ENCODE data around the gene CRTC3.
A peak's percentile ranks its signal among the peaks of the same experiment; 100 is the strongest.
"Not testable (repeated sequence)": the region's sequence is repeated elsewhere in the genome, so short reads cannot be mapped to it uniquely, and the experiment has no call there.

CRTC3 gene

DNA sequence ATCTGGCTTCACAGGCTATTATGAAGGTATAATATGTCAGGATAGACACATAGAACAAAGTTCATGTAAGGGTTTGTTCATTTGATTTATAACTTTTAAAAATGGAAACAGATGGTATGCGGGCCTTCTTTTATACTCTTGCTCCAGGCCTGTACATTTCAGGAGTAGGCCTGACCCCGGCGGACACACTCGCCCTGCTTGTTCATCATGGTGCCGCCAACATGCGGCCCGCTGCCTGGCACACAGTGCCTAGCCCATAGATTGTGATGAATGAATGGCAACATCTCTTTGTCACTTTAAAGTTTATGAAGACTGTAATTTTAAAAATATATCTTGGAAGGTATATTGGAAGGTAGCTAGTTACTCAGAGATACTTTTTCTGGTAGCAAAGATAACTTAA lies 95.3 kb downstream of the CRTC3 start:
- no peak for DNase-seq

DNA sequence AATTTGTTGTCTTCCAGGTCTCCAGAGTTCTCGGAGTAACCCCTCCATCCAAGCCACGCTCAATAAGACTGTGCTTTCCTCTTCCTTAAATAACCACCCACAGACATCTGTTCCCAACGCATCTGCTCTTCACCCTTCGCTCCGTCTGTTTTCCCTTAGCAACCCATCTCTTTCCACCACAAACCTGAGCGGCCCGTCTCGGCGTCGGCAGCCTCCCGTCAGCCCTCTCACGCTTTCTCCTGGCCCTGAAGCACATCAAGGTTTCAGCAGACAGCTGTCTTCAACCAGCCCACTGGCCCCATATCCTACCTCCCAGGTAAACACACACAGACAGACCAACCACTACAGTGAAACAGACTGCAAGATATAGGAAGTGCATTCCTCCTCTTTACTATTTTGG lies 99.5 kb downstream of the CRTC3 start:
- DNase-seq, result no peak

DNA sequence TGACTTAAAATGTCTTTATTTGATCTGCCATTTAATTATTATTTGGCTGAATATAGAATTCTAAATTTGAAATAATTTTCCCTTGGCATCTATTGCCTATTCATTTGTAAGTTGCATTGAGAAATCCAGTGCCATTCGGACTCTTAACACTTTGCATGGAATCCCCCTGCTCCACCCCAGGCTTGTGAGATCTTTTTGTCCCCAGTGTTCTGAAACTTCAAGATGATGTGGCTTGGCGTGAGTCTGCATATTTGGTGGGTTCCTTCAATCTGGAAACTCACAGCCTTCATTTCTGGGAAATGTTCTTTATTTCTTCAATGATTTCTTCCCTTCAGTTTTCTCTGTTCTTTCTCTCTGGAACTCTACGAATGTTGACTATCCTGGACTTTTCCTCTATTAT lies 103.6 kb downstream of the CRTC3 start:
- no peak for DNase-seq

DNA sequence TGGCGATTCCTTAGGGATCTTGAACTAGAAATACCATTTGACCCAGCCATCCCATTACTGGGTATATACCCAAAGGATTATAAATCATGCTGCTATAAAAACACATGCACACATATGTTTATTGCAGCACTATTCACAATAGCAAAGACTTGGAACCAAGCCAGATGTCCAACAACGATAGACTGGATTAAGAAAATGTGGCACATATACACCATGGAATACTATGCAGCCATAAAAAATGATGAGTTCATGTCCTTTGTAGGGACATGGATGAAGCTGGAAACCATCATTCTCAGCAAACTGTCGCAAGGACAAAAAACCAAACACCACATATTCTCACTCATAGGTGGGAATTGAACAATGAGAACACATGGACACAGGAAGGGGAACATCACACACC lies 107.3 kb downstream of the CRTC3 start:
- not testable (repeated sequence) for DNase-seq

DNA sequence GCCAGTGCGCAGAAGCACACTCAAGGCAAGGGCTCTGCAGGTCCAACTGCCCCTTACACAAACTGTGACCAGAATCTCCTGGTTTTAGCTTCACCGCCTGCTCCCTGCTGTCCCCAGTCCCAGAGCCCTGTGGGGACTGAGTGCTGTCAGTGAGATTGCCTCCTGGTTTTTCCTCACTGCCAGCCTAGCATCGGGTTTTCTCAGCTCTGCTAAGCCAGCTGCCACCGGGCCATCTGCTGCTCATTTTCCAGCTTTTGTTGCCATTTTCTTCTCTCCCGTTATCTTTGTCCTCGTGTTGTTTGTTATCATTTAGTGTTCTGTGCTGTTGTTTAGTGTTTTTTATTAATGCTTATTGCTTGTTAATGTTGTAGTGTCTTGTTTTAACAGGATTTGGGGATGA lies 108.0 kb downstream of the CRTC3 start:
- DNase-seq, result no peak

DNA sequence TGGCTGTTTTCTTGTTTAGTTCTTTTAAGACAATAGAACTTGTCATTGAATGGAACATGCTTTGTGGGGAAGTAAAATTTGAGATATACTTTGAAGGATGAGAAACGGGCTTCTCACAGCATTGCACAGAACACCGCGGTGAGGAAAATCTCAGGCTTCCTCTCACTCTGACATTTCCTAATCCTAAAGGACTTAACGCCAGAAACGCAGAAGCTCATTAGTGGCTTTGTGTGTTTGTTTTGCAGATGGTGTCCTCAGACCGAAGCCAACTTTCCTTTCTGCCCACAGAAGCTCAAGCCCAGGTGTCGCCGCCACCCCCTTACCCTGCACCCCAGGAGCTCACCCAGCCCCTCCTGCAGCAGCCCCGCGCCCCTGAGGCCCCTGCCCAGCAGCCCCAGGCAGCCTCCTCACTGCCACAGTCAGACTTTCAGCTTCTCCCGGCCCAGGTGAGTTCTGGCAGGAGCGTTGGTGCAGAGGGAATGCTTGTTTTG lies 108.5 kb downstream of the CRTC3 start:
- DNase-seq, result peak in 1 of 2 donors; percentile 25

DNA sequence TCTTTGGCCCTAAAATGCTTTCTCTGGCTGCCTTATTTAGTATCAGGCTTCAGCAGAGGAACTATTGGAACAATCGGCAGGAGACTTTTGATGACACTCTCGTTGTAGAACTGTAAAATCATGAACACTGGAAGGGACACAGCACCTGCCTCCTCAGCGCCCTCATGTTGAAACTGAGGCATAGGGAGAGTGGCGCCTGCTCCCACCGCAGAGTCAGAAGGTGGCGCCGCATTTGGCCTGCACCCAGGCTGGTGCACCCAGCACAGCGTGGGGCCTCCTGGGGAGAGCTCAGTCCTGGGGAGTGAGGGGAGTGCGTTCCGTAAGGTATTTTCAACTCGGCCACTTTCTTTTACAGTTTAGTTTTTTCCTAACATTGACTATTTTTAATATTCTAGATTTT lies 109.2 kb downstream of the CRTC3 start:
- DNase-seq, result no peak

DNA sequence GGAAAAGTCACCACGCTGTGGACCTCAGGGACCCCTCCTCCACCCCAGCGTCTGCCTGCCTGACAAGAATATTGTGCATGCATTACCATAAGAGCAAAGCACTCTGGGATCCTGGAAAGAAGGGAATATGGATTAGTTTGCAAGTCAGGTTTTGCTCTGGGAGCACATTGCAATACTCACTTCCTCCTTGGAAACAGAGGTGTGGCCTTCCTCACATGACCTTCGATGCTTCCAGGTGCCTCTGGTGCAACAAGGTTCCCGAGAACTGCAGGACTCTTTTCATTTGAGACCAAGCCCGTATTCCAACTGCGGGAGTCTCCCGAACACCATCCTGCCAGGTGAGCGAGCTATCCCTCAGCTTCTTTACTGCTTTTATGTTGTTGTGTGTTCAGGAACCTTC lies 111.1 kb downstream of the CRTC3 start:
- DNase-seq, result no peak

DNA sequence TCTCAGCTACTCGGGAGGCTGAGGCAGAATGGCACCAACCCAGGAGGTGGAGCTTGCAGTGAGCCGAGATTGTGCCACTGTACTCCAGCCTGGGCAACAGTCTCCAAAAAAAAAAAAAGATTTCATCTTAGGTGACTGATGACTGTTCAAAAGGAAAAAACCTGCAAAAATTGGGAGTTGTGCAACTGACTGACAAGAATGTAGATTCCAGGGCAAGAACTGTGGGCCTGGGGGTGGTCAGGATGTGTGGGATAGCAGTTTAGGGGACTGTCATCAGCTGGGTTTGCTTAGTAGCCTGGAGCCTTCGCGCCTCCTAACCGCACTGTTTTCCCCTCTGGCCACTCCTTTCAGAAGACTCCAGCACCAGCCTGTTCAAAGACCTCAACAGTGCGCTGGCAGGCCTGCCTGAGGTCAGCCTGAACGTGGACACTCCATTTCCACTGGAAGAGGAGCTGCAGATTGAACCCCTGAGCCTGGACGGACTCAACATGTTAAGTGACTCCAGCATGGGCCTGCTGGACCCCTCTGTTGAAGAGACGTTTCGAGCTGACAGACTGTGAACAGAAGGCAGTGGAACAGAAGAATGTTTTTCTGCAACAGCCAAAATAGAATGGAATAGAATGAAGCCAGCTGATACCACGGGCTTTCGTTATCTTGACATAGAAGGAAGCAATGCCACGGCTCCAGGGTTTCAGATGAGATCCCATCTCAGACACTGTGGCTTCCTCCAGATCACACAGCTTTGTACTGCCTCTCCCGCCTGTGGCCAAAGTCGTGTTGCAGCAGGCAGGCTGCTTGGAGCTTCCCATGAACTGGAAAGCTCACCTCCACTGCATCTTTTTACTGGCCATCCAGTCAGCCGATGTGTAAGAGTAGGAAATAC lies 112.1 kb downstream of the CRTC3 start:
- no peak for DNase-seq

DNA sequence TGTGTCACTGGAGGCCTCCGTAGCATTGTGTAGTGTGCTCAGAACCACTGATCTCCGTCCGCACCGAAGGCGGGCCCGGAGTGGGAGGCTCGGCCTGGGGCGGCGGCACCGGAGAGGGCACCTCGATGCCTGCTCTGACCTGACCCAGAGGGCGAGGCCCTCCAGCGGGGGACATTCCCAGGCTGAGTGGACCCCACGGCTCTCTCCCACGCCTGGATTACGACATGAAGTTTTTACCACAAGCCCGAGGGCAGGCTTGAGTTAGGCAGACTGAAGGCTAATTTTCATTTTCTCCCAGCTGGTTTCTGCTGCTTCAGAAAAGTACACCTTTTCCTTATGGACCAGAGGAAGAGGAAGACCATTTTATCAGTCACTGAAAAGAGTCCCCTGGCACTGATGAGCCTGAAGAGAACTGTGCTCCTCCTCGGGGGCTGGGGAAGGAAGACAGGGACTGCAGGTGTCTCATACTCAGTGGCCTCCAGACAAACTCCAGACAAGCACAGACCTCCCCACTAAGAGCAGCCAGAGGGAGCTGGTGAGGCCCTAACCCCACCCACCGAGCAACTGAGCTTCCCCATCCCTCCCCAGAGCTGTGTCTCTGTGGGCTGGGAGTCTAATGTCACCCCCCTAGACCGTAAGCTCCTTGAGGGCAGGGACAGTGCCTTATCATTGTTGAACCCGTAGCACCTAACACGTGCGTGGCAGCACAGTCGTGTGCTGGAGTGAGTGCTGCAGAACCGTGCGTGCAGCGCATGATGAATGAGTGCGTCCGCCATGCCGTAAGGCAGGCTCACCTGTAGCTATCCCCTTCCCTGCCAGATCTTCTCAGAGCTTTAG lies 113.0 kb downstream of the CRTC3 start:
- no peak for DNase-seq

DNA sequence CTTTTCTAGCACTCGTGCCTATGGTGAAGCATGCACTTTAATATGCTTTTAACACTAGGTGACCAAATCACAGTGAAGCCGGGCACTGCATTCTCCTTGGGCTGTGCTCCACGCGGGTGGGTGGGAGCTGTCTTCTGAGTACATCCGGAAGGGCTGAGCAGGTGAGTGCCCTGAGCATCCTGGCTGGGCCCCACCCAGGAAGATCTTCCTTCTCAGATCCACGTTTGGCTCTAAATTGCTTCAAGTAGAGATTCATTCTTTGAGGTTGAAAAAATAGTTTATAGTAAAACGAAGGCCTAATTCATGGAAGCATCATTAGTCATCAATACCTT lies 113.5 kb downstream of the CRTC3 start:
- DNase-seq, result no peak

DNA sequence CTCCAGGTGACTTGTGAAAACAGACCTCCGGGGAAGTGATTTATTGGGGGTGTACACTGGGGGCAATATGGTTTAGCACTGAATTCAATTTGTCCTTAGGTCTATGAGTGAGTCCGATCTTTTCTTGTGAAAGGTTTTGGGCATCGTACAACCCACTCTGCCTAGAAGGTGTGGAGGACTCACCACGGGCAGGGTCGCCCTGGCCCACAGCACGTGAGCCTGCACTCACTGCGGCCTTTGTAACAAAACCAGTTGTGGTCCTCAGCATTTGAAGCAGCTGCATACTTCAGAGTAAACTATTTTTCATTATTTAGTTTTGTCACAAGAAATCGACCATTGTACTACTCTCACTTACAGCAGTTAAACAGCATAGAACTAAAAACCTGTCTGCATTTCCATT lies 114.8 kb downstream of the CRTC3 start:
- no peak for DNase-seq

DNA sequence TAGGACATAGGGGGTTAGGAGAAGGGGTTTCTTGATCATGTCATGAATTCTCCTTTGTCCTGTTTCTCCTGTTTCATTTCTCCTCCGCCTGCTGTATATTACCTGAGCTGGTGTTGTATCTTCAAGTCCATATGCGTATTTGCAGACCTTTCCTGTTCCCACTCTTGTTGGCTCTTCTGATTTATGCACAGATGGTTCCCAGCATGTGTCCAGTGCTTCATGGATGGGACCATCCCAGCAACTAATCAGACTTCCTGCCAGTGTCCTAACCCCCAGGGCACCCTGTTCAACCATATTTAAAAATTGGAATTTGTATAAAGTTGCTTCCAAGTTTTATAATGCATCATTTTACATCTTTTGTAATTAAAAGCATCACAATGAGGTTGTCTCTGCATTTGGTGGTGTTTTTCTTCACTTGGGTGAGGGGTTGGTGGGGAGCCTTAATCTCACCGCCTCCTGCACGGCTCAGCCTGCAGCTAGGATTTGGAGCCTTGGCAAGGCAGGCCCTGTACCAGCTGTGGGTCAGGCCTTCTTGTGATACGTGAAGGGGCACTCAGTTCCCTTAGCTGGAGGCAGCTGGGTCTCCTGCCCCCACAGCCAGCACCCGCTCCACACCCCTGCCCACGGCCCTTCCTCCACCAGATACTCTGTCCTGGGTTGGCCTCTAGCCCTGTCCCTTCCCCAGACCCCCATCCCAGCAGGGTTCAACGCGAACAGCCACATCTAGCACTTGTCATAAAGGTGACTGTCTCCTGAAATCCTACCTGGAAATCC lies 115.4 kb downstream of the CRTC3 start:
- no peak for DNase-seq

DNA sequence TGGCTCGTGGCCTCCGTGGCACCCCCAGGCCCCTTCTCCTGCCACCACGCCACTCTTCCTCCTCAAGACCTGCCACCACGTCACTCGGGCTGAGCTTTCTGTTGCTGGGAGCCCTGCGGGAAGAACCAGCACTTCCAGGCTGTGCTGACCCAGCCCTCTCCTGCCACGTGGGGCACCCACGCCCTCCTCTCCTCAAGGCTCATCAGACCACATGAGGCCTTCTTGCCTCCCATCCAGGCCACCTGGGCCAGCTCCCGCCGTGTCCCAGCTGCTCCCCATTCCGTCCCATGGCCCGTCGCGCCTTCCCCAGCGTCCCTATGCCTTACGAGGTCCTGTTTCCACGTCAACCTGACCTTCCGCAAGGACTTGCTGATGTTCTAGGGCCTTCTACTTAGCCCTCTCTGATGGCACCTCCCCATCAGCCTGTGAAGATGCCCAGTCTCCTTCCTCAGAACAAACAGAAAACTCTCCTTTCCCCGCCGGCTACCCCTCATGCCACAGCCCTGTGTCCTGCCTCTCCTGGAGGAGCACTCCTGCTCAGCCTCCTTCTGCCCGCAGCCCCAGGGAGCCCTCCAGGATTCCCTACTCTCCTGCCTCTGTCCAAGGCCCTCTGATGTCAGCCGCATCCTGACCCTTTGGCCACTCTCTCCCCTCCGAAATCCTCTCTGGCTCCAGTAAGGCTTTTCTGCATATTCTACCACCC lies 116.3 kb downstream of the CRTC3 start:
- DNase-seq, result no peak

DNA sequence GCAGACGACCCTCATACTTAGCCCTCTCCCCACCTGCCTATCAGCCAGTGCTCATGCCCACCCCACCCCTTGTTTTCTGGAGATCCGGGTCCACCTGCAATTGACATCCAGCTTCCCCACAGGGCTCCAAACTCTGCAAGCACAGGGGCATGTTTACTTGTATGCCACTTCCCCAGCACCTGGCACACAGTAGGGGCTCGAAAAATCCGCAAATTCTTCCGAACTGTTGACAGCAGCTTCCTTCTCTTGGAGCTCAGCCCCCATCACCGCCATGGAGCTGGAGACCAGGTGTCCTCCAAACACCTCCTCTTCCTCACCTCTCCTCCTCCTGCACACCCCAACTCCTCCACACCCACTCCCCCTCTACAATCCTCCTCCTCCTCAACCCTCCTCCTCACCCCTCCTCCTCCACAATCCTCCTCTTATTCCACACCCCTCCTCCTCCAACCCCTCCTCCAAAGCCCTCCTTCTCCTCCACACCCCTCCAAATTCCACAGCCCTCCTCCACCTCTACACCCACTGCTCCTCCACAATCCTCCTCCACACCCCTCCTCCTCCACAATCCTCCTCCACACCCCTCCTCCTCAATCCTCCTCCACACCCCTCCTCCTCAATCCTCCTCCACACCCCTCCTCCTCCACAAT lies 117.1 kb downstream of the CRTC3 start:
- no peak for DNase-seq

DNA sequence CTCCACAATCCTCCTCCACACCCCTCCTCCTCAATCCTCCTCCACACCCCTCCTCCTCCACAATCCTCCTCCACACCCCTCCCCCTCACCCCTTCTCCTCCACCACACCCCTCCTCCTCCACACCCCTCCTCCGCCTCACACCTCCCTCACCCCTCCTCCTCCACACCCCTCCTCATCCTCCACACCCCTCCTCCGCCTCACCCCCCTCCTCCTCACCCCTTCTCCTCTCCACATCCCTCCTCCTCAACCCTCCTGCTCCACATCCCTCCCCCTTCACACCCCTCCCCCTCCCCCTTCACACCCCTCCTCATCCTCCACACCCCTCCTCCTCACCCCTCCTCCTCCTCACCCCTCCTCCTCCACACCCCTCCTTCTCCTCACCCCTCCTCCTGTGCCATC lies 117.6 kb downstream of the CRTC3 start:
- DNase-seq, result no peak

DNA sequence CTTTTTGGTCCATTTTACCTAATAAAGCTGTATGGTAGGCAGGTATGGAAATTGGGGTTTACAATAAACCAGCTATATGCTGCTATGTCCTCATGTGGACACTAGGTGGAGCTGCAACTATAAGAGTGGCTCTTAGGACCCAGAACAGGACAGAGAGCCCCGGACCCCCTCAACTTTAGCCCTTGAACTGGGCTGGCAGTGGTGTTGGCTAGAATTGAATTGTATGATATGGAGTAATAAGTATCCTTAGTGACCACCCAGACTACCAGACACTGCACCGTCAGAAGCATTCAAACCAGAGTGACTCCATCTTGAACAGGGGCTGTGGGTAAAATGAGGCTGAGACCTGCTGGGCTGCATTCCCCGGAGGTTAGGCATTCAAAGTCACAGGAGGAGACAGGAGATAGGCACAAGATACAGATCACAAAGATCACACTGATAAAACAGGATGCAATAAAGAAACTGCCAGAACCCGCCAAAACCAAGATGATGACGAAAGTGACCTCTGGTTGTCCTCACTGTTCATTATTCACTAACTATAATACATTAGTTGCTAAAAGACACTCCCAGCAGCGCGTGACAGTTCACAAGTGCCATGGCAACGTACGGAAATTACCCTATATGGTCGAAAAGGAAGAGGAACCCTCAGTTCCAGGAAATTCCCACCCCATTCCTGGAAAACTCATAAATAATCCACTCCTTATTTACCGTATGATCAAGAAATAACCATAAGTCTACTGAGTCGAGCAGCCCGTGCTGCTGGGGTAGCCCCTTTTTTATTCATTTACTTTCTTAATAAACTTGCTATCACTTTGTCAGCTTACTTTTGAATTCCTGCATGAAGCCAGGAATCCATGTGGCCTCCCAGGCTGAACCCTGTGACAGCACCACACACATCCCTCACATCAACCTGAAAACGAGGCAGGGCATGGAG lies 118.7 kb downstream of the CRTC3 start:
- peak; percentile 18 to 33 for DNase-seq

DNA sequence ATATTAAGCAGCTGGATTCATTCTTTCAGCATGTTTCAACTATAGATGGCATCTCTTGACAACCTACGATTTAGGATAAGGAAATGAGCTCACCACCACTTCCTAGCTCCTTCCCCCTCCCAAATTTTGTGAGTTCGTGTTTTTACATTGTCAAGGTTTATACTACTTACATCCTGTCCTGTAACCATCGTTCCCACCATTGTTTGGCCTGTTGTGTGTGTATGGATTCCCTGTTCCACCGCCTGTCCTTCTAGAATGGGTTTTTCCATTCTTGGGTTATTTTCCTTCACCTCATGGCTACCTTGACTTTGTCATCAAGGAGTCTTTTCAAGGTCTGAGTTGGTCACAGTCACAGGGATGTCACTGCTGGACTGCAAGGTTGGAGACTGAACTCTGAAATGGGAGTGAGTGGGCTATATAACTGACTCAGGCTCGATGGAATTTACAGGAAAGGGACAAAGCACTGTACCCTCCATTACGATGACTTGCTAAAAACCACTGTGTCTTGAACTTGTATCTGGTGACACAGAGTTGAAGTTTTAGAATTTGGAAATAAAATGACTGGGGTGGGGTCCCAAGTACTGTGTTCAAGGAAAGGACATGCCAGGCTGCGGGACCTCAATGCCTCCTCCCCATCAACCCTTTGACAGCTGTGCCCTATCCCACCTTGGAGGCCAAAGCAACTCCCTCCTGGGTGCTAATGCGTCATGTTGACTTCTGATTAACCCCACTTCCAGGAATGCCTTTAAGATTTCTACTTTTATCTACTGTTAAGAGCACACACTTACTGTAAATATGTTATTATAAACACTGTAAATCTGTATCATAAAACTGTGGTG lies 120.6 kb downstream of the CRTC3 start:
- no peak for DNase-seq

DNA sequence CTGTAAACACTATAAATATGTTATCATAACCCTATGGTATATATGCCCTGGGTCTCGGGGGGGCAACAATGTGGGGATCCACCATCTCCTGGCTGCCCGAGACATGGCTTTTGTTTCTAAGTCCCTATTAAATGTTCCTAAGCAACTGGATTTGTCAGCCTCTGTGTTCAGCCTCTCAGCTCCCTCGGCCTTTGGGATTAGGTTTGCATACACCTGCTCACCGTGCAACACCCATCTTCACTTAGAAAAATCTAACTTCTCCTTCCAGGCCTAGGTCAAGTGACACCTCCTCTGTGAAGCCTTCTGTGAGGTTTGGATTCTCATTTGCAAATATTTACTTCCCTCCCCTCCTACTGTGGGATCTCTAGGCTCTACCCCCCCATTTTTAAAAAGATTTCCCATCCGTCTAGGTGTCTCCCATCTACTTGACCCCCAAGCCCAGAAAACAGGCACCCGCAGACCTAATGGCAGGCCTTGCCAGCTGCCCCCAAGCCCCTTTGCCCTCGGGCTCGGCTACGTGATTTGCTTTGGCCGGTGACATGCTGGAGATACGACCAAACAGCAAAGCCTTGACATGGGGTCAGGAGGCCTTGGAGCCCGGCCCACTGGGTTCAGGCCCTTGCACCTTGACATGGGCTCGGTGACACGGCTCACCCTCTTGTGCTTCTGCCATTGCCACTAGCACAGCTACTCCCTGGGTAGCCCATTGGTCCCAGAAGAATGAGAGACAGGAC lies 121.4 kb downstream of the CRTC3 start:
- no peak for DNase-seq

Measured in hippocampal formation (tissue), 2 donors.